ENCODE results near the gene PMM2.
A peak's percentile ranks its signal among the peaks of the same experiment; 100 is the strongest.
"Not testable (repeated sequence)": the region's sequence is repeated elsewhere in the genome, so short reads cannot be mapped to it uniquely, and the experiment has no call there.

The PMM2 gene

DNA sequence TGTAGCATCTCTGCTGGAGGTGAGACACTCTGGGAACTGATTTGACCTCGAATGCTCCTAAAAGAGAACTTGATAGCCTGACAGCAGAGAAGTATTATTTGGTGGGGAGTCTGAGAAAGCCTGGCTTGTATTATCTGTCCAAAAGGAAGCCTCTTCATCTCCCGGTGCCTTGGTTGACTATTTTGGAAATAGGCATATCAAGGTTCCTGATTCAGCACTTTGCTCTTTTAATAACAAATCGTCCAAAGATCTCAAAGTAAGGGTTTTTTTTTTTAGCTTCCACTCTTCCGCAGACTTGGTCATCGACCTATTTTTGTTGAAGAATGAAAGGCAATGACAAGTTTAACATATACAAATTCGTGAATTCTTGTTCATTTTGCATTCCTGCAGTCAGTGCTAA is 15.0 kb upstream of the PMM2 start:
- no peak for ATAC-seq
- no peak for DNase-seq

GRCh38 chr16:8785408-8785807 is 12.2 kb upstream of the PMM2 start:
- DNase-seq (no peak), ATAC-seq (no peak)

DNA sequence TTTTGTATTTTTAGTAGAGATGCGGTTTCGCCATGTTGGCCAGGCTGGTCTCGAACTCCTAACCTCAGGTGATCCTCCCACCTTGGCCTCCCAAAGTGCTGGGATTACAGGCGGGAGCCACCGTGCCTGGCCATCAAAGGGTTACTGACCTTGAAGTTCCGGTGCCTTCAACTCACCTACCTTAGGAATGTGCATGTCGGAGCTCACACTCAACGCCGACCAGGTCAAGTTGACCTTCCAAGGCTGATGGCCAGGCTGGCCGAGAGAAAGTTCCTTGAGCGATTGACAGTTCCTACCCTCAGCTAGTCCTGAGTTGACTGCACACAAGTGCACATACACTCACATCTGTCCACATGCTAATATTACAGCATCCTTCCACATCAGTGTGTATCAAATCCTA is 11.3 kb upstream of the PMM2 start:
- DNase-seq, ATAC-seq: not testable (repeated sequence)

GRCh38 chr16:8788578-8789172 is 9.0 kb upstream of the PMM2 start:
- ATAC-seq, result no peak
- no peak for DNase-seq

- ATAC-seq (no peak), DNase-seq (no peak)
Observed at GRCh38 chr16:8795091-8795490, 2.5 kb upstream of the PMM2 start.

DNA sequence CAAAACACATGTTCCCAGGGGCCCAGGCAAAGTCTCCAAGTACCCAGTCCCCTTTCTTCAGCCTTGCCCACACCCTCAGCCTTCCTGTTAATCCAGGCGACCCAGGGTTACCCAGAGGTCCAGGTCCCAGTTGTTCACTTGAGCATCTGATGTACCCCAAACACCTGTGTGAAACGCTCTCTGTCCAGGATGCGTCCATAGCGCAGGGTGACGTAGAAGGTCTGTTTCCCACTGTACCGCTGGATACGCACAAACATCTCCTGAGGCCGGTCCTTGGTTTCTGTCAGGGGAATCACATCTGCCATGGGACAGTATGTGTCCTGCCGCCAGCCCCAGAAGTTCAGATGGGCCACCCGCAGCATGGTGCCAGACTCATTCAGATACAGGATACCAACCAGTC is 1.8 kb upstream of the PMM2 start:
- no peak for DNase-seq

GRCh38 chr16:8796469-8797363 is 923 bp upstream of the PMM2 start:
- ATAC-seq (no peak), DNase-seq (no peak)

More for the DNA sequence above, 1.8 kb upstream of the PMM2 start:
- ATAC-seq, result no peak

DNA sequence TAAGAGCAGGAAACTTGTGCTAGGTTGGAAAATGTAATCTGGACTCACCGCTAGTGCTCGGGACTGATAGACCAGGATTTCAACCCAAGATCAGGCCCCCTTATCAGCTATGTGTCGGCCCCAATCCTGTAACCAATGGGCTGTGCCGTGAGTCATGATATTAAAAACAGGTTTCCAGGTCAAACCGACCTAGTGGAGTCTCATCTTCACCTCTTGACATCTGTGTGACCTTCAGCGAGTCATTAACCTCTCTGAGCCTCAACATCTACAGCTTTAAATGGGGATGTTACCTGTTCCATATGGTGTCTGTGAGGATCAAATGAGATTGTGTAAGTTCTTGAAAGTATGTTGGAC is 512 bp downstream of the PMM2 start:
- no peak for DNase-seq

GRCh38 chr16:8798535-8799157 is 1.0 kb downstream of the PMM2 start:
- DNase-seq, result no peak
- ATAC-seq, result no peak

More for the DNA sequence above, 512 bp downstream of the PMM2 start:
- ATAC-seq, result peak; percentile 34

DNA sequence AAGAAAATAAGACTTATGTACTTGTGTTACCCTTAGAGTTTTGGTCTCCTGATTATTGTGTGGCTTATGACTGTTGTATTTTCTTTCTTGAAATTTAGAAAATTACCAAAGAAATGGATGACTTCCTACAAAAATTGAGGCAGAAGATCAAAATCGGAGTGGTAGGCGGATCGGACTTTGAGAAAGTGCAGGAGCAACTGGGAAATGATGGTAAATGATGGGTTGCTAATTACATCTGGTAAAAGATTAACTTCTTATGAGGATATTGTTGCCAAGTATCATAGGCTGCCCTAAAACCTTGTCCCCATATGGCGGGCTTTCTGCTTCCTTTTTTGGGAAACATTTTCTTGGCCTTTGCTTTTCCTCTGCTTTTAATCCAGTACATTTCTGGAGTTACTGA is 4.1 kb downstream of the PMM2 start:
- ATAC-seq (no peak), DNase-seq (no peak)

GRCh38 chr16:8803733-8804132 is 6.1 kb downstream of the PMM2 start:
- not testable (repeated sequence) for DNase-seq, ATAC-seq

- ATAC-seq (no peak), DNase-seq (no peak)
Observed at GRCh38 chr16:8804313-8804712, 6.7 kb downstream of the PMM2 start.

DNA sequence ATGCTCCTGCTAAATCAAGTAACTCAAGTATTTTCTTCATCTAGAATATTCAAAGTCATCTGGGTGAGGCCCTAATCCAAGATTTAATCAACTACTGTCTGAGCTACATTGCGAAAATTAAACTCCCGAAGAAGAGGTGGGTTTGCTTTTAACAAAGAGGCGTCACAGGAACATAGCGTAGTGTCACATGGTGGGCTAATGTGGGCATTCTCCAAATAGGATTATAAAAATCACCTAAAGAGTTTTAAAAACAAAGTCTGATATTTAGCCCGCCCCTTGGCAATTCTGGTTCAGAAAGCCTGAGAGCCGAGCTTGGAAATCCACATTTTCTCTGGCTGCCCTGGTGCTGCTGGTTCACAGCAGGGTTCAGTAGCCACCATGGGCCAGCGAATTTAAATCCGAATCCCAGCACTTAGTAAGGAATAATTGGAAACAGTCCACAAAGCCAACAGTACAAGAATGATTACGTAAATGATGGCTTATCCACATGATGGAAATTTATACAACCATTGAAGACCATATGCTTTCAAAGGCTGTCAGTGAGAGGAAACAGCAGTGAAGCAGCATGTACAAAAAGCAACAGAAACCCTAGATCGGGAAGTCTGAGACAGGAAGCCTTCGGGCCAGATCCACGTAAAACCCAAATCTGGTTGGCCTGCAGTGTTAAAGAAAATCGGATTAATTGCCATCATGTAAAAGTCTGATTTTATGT is 8.8 kb downstream of the PMM2 start:
- DNase-seq, result no peak
- no peak for ATAC-seq

DNA sequence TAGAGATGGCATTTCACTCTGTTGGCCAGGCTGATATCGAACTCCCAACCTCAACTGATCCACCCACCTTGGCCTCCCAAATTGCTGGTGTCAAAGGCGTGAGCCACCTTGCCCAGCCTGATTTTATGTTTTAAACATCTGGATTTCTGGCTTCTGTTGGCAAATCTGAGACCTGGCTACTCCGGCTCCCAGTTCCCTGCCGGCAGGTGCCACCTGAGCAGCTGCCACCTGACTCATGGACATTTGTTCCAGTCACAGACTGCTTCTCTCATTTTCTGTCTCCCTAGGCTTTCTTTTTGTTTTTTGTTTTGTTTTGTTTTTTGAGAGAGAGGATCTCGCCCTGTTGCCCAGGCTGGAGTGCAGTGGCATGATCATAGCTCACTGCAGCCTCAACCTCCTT is 9.6 kb downstream of the PMM2 start:
- ATAC-seq, result no peak

DNA sequence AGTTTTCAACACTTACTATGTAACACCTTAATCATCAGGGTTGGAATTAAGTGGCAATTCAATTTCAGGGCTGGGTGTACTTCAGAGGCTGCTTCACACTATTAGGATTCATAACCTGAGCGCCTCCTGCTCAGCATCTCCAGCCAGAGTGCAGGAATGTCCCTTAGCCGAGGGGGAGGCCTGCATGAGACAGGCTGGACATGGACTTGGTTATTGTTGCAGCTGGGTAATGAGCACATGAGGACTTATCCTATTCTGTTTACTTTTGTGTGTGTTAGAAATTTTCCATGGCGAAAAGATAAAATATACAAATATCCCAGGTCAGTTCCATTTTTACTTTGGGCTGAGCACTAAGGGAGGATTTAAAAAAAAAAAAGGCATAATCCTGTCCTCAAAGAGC is 10.4 kb downstream of the PMM2 start:
- DNase-seq (no peak), ATAC-seq (no peak)

More for the DNA sequence above, 9.6 kb downstream of the PMM2 start:
- no peak for DNase-seq

- DNase-seq (no peak), ATAC-seq (no peak)
Observed at GRCh38 chr16:8808613-8809353, 11.1 kb downstream of the PMM2 start.

DNA sequence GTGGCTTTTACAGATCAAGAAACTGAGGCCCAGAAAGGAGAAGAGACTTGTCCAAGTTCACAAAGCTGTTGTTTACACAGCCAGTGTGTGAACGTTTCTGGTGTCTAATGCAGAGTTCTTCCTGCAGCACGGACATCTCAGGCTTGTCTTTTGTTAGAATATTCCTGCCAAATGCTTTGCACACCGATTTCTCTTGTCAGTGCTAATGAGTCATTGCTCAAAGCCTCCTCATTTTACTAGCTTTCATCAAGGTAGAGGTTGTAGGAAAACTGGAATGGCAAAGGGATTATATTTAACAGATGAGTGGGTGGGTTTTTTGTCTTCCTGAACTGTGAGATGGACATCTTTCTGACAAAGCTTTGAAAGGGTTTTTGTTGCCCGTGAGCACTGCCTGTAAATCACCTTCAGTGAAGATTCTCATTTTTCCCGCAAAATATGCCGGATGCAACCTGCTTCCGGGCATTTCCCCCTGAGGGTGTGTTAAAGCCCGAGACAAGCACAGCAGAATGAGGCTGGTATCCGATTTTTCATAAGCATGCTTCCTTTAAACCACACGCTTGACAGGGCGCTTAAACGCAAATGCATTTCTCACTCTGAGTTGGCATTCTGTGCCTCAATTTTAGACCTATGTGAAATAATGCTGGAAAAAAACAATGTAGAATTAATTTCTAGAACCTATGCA is 14.7 kb downstream of the PMM2 start:
- ATAC-seq (no peak), DNase-seq (no peak)

DNA sequence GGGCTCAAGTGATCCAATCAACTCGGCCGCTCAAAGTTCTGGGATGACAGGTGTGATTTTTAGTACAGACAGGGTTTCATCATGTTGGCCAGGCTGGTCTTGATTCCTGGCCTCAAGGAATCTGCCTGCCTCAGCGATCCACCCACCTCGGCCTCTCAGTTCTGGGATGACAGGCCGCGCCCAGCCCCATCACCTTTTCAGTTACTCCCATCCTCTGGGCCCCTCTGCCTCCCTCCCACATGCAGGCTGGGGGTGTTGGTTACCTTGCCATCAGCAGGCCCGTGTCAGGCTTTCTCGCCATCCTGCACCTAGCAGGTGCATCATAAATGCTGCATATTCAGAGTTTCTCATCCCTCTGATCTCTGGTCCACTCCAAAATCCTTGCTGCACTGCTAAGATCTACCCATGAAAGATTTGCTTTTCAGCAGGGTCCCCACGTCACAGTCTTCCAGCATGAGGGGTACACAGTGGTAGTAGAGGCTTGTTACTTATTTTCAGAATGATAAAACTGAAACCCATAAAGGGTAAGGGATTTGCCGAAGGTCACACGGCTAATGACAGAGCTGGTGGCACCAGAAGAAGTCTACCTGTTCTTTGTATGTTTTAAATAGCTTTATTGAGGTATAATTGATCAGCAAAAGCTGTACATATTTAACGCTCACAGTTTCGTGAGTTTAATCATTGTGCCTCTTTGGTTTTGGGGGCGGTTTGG is 16.6 kb downstream of the PMM2 start:
- ATAC-seq, result peak; percentile 68
- DNase-seq, result no peak

DNA sequence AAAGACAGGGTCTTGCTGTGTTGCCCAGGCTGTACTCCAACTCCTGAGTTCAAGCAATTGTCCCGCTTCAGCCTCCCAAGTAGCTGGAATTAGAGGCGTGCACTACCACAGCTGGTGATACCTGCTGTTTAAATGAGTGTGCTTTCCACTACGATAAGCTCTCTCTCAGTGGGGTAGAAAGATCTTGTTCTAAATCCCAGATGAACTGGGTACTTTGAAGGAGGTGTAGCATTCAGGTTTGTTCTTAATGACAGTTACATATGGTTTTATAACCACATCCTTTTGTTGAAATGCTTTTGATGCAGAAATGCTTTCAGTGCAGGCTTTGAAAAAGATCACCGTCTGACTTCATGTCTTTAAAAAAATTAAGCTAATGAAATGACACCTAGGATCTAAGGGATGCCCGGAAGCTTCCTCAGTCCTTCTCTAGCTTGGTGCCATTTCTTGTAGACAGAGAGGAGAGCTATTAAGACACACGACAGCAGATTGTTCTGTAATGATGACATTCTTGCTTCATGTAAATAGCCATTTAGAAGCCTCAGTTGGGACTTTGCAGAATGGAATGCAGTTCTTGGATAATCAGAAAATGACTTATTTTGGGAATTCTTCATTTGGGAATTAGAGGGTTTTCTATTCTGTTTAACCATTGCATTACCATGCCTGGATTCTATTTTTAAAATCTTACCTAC is 19.5 kb downstream of the PMM2 start:
- ATAC-seq, result no peak
- no peak for DNase-seq
